ENCODE results near the gene ZNF302. TPM values are rescaled to one million over a fixed set of nuclear protein-coding genes. Genes with fewer than 3 reads are reported as not detected.

ZNF302 gene
- total RNA-seq, 4 donors from 2014 or later, result 25.7 to 34.1 (median 27.7) TPM

DNA sequence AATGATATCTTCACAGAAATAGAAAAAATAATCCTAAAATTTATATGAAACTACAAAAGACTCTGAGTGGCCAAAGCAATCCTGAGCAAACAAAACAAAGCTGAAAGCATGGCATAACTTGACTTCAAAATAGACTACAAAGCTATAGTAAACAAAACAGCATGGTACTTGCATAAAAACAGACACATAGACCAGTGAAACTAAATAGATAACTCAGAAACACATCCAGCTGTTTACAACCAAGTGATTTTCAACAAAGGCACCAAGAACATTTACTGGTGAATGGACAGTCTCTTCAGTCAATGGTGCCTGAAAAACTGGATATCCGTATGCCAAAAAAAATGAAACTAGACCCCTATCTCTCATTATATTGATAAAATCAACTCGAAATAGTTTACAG is 25.7 kb upstream of the ZNF302 start:
- TF ChIP-seq, protein P1, sequence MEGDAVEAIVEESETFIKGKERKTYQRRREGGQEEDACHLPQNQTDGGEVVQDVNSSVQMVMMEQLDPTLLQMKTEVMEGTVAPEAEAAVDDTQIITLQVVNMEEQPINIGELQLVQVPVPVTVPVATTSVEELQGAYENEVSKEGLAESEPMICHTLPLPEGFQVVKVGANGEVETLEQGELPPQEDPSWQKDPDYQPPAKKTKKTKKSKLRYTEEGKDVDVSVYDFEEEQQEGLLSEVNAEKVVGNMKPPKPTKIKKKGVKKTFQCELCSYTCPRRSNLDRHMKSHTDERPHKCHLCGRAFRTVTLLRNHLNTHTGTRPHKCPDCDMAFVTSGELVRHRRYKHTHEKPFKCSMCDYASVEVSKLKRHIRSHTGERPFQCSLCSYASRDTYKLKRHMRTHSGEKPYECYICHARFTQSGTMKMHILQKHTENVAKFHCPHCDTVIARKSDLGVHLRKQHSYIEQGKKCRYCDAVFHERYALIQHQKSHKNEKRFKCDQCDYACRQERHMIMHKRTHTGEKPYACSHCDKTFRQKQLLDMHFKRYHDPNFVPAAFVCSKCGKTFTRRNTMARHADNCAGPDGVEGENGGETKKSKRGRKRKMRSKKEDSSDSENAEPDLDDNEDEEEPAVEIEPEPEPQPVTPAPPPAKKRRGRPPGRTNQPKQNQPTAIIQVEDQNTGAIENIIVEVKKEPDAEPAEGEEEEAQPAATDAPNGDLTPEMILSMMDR (IDR thresholded peaks at IDR 0.05; ENCODE audit: low read depth), result no peak

- TF ChIP-seq, protein P1 (IDR thresholded peaks at IDR 0.05; ENCODE audit: low read depth), result no peak
These were observed 22.7 kb upstream of the ZNF302 start for GRCh38 chr19:34654796-34655195.

- TF ChIP-seq, protein P1 (IDR thresholded peaks at IDR 0.05; ENCODE audit: low read depth), result no peak
These were observed 21.8 kb upstream of the ZNF302 start for GRCh38 chr19:34655651-34656050.

DNA sequence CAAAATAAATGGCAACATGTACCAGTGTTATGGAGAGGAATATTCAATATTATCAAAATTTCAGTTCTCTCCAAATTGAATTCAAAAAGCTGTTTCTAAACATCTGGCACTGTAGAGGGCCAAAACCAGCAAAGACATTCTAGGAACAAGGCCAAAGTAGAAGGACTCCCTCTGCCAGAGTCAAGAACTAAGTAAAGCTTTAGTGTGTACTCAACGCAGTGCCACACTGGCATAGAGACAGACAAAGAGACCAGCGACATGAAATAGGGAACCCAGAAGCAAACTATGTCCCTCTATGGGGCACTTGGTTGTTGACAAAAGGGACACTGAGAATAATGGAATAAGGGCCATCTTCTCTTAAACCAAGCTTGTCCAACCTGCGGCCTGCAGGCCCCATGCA is 16.1 kb upstream of the ZNF302 start:
- TF ChIP-seq, protein P1 (IDR thresholded peaks at IDR 0.05; ENCODE audit: low read depth), result no peak

- TF ChIP-seq, protein P1 (IDR thresholded peaks at IDR 0.05; ENCODE audit: low read depth), result no peak
These were observed 14.6 kb upstream of the ZNF302 start for GRCh38 chr19:34662919-34663318.

DNA sequence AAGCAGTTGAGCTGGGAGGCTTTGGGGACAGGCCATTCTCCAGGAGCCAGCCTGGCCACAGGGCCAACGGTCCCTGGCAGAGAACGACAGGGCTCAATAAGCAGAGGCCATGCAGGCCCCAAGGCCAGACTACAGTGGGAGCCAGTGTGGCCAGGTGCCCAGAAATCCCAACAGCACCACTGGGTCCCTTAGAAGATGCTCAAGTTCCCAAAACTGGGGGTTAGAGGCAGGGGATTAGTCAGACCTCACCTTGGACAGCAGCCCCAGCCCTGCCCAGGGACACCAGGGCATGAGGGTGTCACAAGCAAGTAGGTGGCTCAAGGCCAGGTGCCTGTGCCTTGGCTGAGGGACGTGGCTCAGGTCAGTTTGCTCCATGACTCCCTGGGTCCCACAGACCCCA is 13.3 kb upstream of the ZNF302 start:
- TF ChIP-seq, protein P1 (IDR thresholded peaks at IDR 0.05; ENCODE audit: low read depth), result no peak

DNA sequence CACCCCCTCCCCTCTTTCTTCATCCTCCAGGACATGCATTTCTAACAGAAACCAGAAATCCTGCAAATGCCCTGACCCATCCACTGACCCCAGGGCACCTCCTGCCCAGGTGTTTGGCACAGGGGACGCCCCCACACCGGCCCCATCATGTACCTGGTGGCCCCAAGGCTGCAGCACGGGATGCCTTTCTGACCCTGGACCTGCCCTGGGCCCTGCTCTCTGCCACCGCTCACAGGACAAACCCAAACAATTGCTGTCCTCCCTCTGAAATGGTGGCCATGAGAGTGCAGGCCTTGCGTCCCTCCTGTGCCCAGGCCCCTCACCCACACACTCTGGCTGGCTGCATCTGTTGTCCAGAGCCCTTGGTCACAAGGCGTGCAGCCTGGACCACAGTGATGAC is 12.6 kb upstream of the ZNF302 start:
- TF ChIP-seq, protein P1 (IDR thresholded peaks at IDR 0.05; ENCODE audit: low read depth), result no peak

All from subcutaneous adipose tissue (tissue), 4 donors.